ENCODE results near the gene PGAM1.

PGAM1 gene

GRCh38 chr10:97425964-97426775 is at the start of gene PGAM1:
PGAM1 (plus strand) TSS chr10:97426191; CDS start chr10:97426308, 117 bp downstream.
- H3K4me3 ChIP-seq (ENCODE audit: low read length) = peak within 1 kb of the TSS; percentile 92
- H3K27me3 ChIP-seq (ENCODE audit: insufficient read depth, low read length) = no peaks in the 10 kb centered on the region
- H3K9me3 ChIP-seq (ENCODE audit: low read length) = no peaks in the 10 kb centered on the region
- H3K36me3 ChIP-seq (ENCODE audit: insufficient read depth, low read length) = peaks cover 11% of the 10 kb centered on the region
- peak within 1 kb of the TSS; percentile 65 for H2AFZ ChIP-seq (ENCODE audit: low read depth, low read length)
- peaks cover 27% of the 10 kb centered on the region for H3K4me1 ChIP-seq (ENCODE audit: insufficient read depth, low read length)

GRCh38 chr10:97376413-97376812 is 49.6 kb upstream of the PGAM1 start:
- peaks cover 62% of the 10 kb centered on the region for H3K36me3 ChIP-seq (ENCODE audit: insufficient read depth, low read length)
- no peak overlapping the region for H3K4me3 ChIP-seq (ENCODE audit: low read length)
- H3K27me3 ChIP-seq (ENCODE audit: insufficient read depth, low read length) = no peaks in the 10 kb centered on the region
- no peaks in the 10 kb centered on the region for H3K4me1 ChIP-seq (ENCODE audit: insufficient read depth, low read length)
- H2AFZ ChIP-seq (ENCODE audit: low read depth, low read length) = no peak overlapping the region
- no peaks in the 10 kb centered on the region for H3K9me3 ChIP-seq (ENCODE audit: low read length)

- Histone ChIP-seq H3K36me3 (ENCODE audit: insufficient read depth, low read length) (peaks cover 43% of the 10 kb centered on the region), H3K9me3 (ENCODE audit: low read length) (no peaks in the 10 kb centered on the region), H3K4me1 (ENCODE audit: insufficient read depth, low read length) (no peaks in the 10 kb centered on the region), H3K4me3 (ENCODE audit: low read length) (no peak overlapping the region), H2AFZ (ENCODE audit: low read depth, low read length) (no peak overlapping the region), H3K27me3 (ENCODE audit: insufficient read depth, low read length) (no peaks in the 10 kb centered on the region)
These were observed 46.8 kb upstream of the PGAM1 start for GRCh38 chr10:97378933-97379921.

- no peak overlapping the region for H2AFZ ChIP-seq (ENCODE audit: low read depth, low read length)
- no peaks in the 10 kb centered on the region for H3K4me1 ChIP-seq (ENCODE audit: insufficient read depth, low read length)
- H3K27me3 ChIP-seq (ENCODE audit: insufficient read depth, low read length) = no peaks in the 10 kb centered on the region
- H3K4me3 ChIP-seq (ENCODE audit: low read length) = no peak overlapping the region
- peaks cover 44% of the 10 kb centered on the region for H3K36me3 ChIP-seq (ENCODE audit: insufficient read depth, low read length)
- no peaks in the 10 kb centered on the region for H3K9me3 ChIP-seq (ENCODE audit: low read length)
These were observed 45.5 kb upstream of the PGAM1 start for GRCh38 chr10:97380516-97380915.

- H3K27me3 ChIP-seq (ENCODE audit: insufficient read depth, low read length) = no peaks in the 10 kb centered on the region
- no peak overlapping the region for H3K4me3 ChIP-seq (ENCODE audit: low read length)
- no peaks in the 10 kb centered on the region for H3K4me1 ChIP-seq (ENCODE audit: insufficient read depth, low read length)
- no peak overlapping the region for H2AFZ ChIP-seq (ENCODE audit: low read depth, low read length)
- H3K9me3 ChIP-seq (ENCODE audit: low read length) = no peaks in the 10 kb centered on the region
- H3K36me3 ChIP-seq (ENCODE audit: insufficient read depth, low read length) = peaks cover 40% of the 10 kb centered on the region
These were observed 44.4 kb upstream of the PGAM1 start for GRCh38 chr10:97381626-97382025.

GRCh38 chr10:97383159-97383558 is 42.8 kb upstream of the PGAM1 start:
- Histone ChIP-seq H3K4me1 (ENCODE audit: insufficient read depth, low read length) (no peaks in the 10 kb centered on the region), H3K27me3 (ENCODE audit: insufficient read depth, low read length) (no peaks in the 10 kb centered on the region), H3K36me3 (ENCODE audit: insufficient read depth, low read length) (peaks cover 44% of the 10 kb centered on the region), H2AFZ (ENCODE audit: low read depth, low read length) (no peak overlapping the region), H3K4me3 (ENCODE audit: low read length) (no peak overlapping the region), H3K9me3 (ENCODE audit: low read length) (no peaks in the 10 kb centered on the region)

- Histone ChIP-seq H2AFZ (ENCODE audit: low read depth, low read length) (no peak overlapping the region), H3K36me3 (ENCODE audit: insufficient read depth, low read length) (peaks cover 45% of the 10 kb centered on the region), H3K9me3 (ENCODE audit: low read length) (no peaks in the 10 kb centered on the region), H3K4me1 (ENCODE audit: insufficient read depth, low read length) (no peaks in the 10 kb centered on the region), H3K4me3 (ENCODE audit: low read length) (no peak overlapping the region), H3K27me3 (ENCODE audit: insufficient read depth, low read length) (no peaks in the 10 kb centered on the region)
These were observed 41.8 kb upstream of the PGAM1 start for GRCh38 chr10:97384156-97384555.

GRCh38 chr10:97384641-97385040 is 41.4 kb upstream of the PGAM1 start:
- no peaks in the 10 kb centered on the region for H3K9me3 ChIP-seq (ENCODE audit: low read length)
- no peak overlapping the region for H3K4me3 ChIP-seq (ENCODE audit: low read length)
- H3K27me3 ChIP-seq (ENCODE audit: insufficient read depth, low read length) = no peaks in the 10 kb centered on the region
- H3K4me1 ChIP-seq (ENCODE audit: insufficient read depth, low read length) = no peaks in the 10 kb centered on the region
- peaks cover 44% of the 10 kb centered on the region for H3K36me3 ChIP-seq (ENCODE audit: insufficient read depth, low read length)
- no peak overlapping the region for H2AFZ ChIP-seq (ENCODE audit: low read depth, low read length)

- Histone ChIP-seq H3K4me1 (ENCODE audit: insufficient read depth, low read length) (no peaks in the 10 kb centered on the region), H3K36me3 (ENCODE audit: insufficient read depth, low read length) (peaks cover 47% of the 10 kb centered on the region), H2AFZ (ENCODE audit: low read depth, low read length) (no peak overlapping the region), H3K4me3 (ENCODE audit: low read length) (no peak overlapping the region), H3K9me3 (ENCODE audit: low read length) (no peaks in the 10 kb centered on the region), H3K27me3 (ENCODE audit: insufficient read depth, low read length) (no peaks in the 10 kb centered on the region)
These were observed 40.4 kb upstream of the PGAM1 start for GRCh38 chr10:97385565-97385964.

GRCh38 chr10:97388152-97388551 is 37.8 kb upstream of the PGAM1 start:
- H3K4me3 ChIP-seq (ENCODE audit: low read length) = no peak overlapping the region
- peaks cover 50% of the 10 kb centered on the region for H3K36me3 ChIP-seq (ENCODE audit: insufficient read depth, low read length)
- H3K9me3 ChIP-seq (ENCODE audit: low read length) = no peaks in the 10 kb centered on the region
- H3K4me1 ChIP-seq (ENCODE audit: insufficient read depth, low read length) = no peaks in the 10 kb centered on the region
- H3K27me3 ChIP-seq (ENCODE audit: insufficient read depth, low read length) = no peaks in the 10 kb centered on the region
- no peak overlapping the region for H2AFZ ChIP-seq (ENCODE audit: low read depth, low read length)

GRCh38 chr10:97390091-97390490 is 35.9 kb upstream of the PGAM1 start:
- Histone ChIP-seq H3K4me3 (ENCODE audit: low read length) (no peak overlapping the region), H3K27me3 (ENCODE audit: insufficient read depth, low read length) (no peaks in the 10 kb centered on the region), H3K36me3 (ENCODE audit: insufficient read depth, low read length) (peaks cover 56% of the 10 kb centered on the region)

GRCh38 chr10:97393034-97393573 is 32.9 kb upstream of the PGAM1 start:
- H3K9me3 ChIP-seq (ENCODE audit: low read length) = no peaks in the 10 kb centered on the region

More at GRCh38 chr10:97390091-97390490, 35.9 kb upstream of the PGAM1 start:
- Histone ChIP-seq H3K4me1 (ENCODE audit: insufficient read depth, low read length) (no peaks in the 10 kb centered on the region), H2AFZ (ENCODE audit: low read depth, low read length) (no peak overlapping the region), H3K9me3 (ENCODE audit: low read length) (no peaks in the 10 kb centered on the region)

GRCh38 chr10:97396056-97396455 is 29.9 kb upstream of the PGAM1 start:
- no peak overlapping the region for H2AFZ ChIP-seq (ENCODE audit: low read depth, low read length)
- H3K36me3 ChIP-seq (ENCODE audit: insufficient read depth, low read length) = peaks cover 34% of the 10 kb centered on the region
- no peaks in the 10 kb centered on the region for H3K9me3 ChIP-seq (ENCODE audit: low read length)
- no peaks in the 10 kb centered on the region for H3K27me3 ChIP-seq (ENCODE audit: insufficient read depth, low read length)
- H3K4me1 ChIP-seq (ENCODE audit: insufficient read depth, low read length) = peaks cover 8% of the 10 kb centered on the region
- H3K4me3 ChIP-seq (ENCODE audit: low read length) = no peak overlapping the region

More at GRCh38 chr10:97393034-97393573, 32.9 kb upstream of the PGAM1 start:
- H3K36me3 ChIP-seq (ENCODE audit: insufficient read depth, low read length) = peaks cover 56% of the 10 kb centered on the region
- H3K4me1 ChIP-seq (ENCODE audit: insufficient read depth, low read length) = no peaks in the 10 kb centered on the region
- H3K4me3 ChIP-seq (ENCODE audit: low read length) = no peak overlapping the region
- H2AFZ ChIP-seq (ENCODE audit: low read depth, low read length) = no peak overlapping the region
- H3K27me3 ChIP-seq (ENCODE audit: insufficient read depth, low read length) = no peaks in the 10 kb centered on the region
